Measurements from ENCODE around the gene SLC11A1.

Gene SLC11A1

DNA sequence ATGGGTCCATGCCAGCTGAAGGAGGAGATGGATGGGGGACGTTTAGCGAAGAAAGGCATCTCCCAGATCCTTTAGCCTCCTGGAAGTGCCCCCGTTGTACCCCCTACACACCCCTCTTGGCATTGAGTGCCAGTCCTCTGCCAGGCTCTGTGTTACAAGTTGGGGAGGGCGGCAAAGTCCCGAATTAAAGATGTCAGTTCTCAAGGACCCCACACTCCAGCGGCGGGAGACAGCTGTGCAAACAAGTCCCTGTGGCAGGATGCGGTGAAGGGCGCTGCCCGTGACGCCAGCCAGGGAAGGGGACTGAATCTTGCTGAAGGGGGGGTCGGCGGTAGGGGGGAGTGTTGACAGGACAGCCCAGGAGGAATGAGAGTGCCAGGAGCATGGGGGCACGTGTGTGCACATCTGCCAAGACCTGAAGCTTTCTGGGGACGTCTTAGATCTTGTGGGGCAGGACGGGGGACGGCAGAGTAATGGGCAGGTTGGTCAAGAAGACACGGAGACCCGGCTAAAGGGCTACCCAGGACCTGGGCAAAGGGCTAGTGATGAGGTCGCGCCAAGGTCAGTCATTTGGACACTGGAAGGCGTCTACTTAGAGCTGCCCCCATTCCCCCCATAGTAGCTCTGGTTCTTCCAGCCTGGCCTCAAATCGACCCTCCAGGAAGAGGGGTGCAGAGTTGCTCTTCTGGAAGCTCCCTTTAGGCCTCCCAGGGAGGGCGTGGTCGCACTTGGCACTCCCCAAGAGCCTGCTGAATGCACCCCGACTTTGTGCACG, 14.8 kb downstream of the SLC11A1 start:
- Histone ChIP-seq H3K27me3 (ENCODE audit: control insufficient read depth in 1 of 2, insufficient read depth in 2 of 2, low read length in 2 of 2) (no peaks in the 10 kb centered on the region), H3K4me1 (ENCODE audit: insufficient read depth, low read length) (peaks cover 24% of the 10 kb centered on the region), H3K4me3 (ENCODE audit: low read depth in 1 of 2, low read length in 2 of 2) (peak overlapping the region; percentile 75 to 79)

DNA sequence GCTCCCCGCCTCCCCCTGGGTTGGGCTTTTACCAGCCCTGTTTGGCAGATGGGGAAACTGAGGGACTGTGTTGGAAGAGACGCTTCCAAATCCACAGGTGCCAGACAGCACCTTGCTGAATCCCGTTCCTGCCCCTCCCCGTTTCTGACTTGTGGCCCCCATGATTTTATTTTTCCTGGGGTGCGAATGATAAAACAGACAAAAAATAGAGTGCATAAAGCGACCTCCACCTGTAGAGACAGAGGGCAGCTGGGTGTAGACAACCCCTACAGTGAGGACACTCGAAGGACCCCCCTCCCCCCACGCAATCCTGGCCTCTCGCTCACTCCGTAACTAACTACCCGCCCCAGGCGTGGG, 15.4 kb downstream of the SLC11A1 start:
- Histone ChIP-seq H3K27ac (ENCODE audit: low read depth, low read length) (peak overlapping the region; percentile 99), H3K4me3 (ENCODE audit: low read depth in 1 of 2, low read length in 2 of 2) (peak overlapping the region; percentile 75 to 79), H3K4me1 (ENCODE audit: insufficient read depth, low read length) (peaks cover 30% of the 10 kb centered on the region), H3K9ac (ENCODE audit: low read length) (peak overlapping the region; percentile 65), H3K27me3 (ENCODE audit: control insufficient read depth in 1 of 2, insufficient read depth in 2 of 2, low read length in 2 of 2) (no peaks in the 10 kb centered on the region), H3K36me3 (ENCODE audit: insufficient read depth, low read length) (peaks cover 11% of the 10 kb centered on the region), H3K9me3 (ENCODE audit: low read length) (no peaks in the 10 kb centered on the region)

More for the DNA sequence above, 14.8 kb downstream of the SLC11A1 start:
- Histone ChIP-seq H3K27ac (ENCODE audit: low read depth, low read length) (peak overlapping the region; percentile 99), H3K9ac (ENCODE audit: low read length) (peak overlapping the region; percentile 65), H3K36me3 (ENCODE audit: insufficient read depth, low read length) (peaks cover 6% of the 10 kb centered on the region), H3K9me3 (ENCODE audit: low read length) (no peaks in the 10 kb centered on the region)

GRCh38 chr2:218397820-218398436, 15.9 kb downstream of the SLC11A1 start:
- peak overlapping the region; percentile 75 to 79 for H3K4me3 ChIP-seq (ENCODE audit: low read depth in 1 of 2, low read length in 2 of 2)
- no peaks in the 10 kb centered on the region for H3K27me3 ChIP-seq (ENCODE audit: control insufficient read depth in 1 of 2, insufficient read depth in 2 of 2, low read length in 2 of 2)
- H3K27ac ChIP-seq (ENCODE audit: low read depth, low read length): peak overlapping the region; percentile 99
- peaks cover 32% of the 10 kb centered on the region for H3K4me1 ChIP-seq (ENCODE audit: insufficient read depth, low read length)
- H3K36me3 ChIP-seq (ENCODE audit: insufficient read depth, low read length): peaks cover 16% of the 10 kb centered on the region
- H3K9ac ChIP-seq (ENCODE audit: low read length): peak overlapping the region; percentile 65
- H3K9me3 ChIP-seq (ENCODE audit: low read length): no peaks in the 10 kb centered on the region

DNA sequence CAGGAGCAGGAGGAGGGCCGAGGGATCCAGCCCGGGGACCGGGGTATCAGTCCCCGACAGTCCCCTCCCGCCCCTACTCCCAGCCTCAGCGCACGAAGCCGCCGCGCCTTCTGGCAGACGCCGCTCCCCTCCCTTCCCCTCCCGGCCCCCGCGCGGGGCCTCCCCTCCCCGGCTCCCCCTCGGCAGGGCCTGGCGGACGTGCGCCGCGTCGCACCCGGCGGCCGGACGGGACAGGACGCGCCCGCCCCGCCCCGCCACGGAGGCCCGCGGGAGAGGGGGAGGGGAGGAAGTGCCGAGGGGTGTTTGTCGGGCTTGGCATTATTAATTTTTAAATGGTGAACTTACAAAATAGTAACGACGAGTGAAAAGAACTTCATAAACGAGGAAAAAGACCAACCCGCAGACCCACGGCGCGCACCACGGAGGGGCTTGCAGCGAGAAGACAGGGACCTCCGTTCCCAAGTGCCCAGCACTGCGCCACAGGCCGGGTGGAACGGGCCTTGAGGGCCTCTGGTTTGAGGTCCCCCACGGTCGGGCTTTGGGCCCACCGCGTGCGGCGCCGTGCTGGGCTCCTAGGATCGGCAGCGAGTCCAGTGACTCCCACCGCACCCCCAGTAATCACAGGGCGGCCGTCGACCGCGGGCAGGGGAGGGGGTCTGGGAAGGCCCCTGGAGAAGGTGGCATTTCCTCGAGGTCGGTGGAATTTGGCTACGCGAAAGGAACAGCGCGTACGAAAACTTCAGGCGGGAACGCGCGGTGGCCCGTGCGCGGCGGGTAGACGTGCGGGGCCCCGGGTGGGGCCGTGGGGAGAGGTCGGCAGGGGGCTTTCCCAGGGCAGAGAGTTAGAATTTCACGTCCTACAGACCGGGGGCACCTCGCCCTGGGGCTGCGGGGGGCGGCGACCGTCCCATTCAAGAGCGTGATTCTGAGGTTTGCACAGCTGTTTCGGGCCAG, 16.6 kb downstream of the SLC11A1 start:
- H3K27ac ChIP-seq (ENCODE audit: low read depth, low read length): peak overlapping the region; percentile 99
- H3K36me3 ChIP-seq (ENCODE audit: insufficient read depth, low read length): peaks cover 24% of the 10 kb centered on the region
- H3K4me1 ChIP-seq (ENCODE audit: insufficient read depth, low read length): peaks cover 32% of the 10 kb centered on the region
- H3K9me3 ChIP-seq (ENCODE audit: low read length): no peaks in the 10 kb centered on the region
- H3K27me3 ChIP-seq (ENCODE audit: control insufficient read depth in 1 of 2, insufficient read depth in 2 of 2, low read length in 2 of 2): no peaks in the 10 kb centered on the region
- peak overlapping the region; percentile 75 to 79 for H3K4me3 ChIP-seq (ENCODE audit: low read depth in 1 of 2, low read length in 2 of 2)
- H3K9ac ChIP-seq (ENCODE audit: low read length): peak overlapping the region; percentile 65

DNA sequence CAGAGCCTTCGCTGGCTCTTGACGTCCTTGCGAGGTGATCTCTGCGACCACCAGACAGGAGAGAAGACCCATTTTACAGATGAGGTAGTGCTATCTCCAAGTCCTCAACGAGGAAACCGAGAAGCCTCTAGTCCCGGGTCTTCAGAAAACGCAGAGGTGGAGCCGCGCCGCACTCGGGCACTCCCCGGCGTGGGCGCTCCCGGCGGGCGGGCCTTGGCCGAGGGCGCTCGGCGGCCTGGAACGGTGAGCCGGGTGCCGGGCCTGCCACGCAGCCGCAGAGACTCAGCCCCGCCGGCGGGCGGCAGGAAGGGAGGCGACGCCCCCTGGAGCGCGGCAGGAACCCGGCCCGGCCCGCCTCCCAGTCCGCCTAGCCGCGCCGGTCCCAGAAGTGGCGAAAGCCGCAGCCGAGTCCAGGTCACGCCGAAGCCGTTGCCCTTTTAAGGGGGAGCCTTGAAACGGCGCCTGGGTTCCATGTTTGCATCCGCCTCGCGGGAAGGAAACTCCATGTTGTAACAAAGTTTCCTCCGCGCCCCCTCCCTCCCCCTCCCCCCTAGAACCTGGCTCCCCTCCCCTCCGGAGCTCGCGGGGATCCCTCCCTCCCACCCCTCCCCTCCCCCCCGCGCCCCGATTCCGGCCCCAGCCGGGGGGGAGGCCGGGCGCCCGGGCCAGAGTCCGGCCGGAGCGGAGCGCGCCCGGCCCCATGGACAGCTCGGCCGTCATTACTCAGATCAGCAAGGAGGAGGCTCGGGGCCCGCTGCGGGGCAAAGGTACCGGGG, 17.5 kb downstream of the SLC11A1 start, which contains the start of gene CTDSP1:
CTDSP1 (plus strand) TSS at position 478 of the 776 bp plus-strand sequence; CDS start at position 701, 223 bp downstream.
- H3K9me3 ChIP-seq (ENCODE audit: low read length): no peaks in the 10 kb centered on the region
- peak within 1 kb of the TSS; percentile 79 to 83 for H3K4me3 ChIP-seq (ENCODE audit: low read depth in 1 of 2, low read length in 2 of 2)
- peaks cover 29% of the 10 kb centered on the region for H3K36me3 ChIP-seq (ENCODE audit: insufficient read depth, low read length)
- no peaks in the 10 kb centered on the region for H3K27me3 ChIP-seq (ENCODE audit: control insufficient read depth in 1 of 2, insufficient read depth in 2 of 2, low read length in 2 of 2)
- H3K27ac ChIP-seq (ENCODE audit: low read depth, low read length): peak within 1 kb of the TSS; percentile 99
- H3K4me1 ChIP-seq (ENCODE audit: insufficient read depth, low read length): peaks cover 32% of the 10 kb centered on the region
- peak within 1 kb of the TSS; percentile 65 for H3K9ac ChIP-seq (ENCODE audit: low read length)

GRCh38 chr2:218400167-218400929, 18.3 kb downstream of the SLC11A1 start:
- H3K36me3 ChIP-seq (ENCODE audit: insufficient read depth, low read length): peaks cover 34% of the 10 kb centered on the region
- H3K4me1 ChIP-seq (ENCODE audit: insufficient read depth, low read length): peaks cover 34% of the 10 kb centered on the region
- H3K4me3 ChIP-seq (ENCODE audit: low read depth in 1 of 2, low read length in 2 of 2): peak overlapping the region; percentile 63 to 83
- peak overlapping the region; percentile 99 for H3K27ac ChIP-seq (ENCODE audit: low read depth, low read length)
- no peaks in the 10 kb centered on the region for H3K27me3 ChIP-seq (ENCODE audit: control insufficient read depth in 1 of 2, insufficient read depth in 2 of 2, low read length in 2 of 2)
- peak overlapping the region; percentile 33 for H3K9ac ChIP-seq (ENCODE audit: low read length)
- no peaks in the 10 kb centered on the region for H3K9me3 ChIP-seq (ENCODE audit: low read length)

DNA sequence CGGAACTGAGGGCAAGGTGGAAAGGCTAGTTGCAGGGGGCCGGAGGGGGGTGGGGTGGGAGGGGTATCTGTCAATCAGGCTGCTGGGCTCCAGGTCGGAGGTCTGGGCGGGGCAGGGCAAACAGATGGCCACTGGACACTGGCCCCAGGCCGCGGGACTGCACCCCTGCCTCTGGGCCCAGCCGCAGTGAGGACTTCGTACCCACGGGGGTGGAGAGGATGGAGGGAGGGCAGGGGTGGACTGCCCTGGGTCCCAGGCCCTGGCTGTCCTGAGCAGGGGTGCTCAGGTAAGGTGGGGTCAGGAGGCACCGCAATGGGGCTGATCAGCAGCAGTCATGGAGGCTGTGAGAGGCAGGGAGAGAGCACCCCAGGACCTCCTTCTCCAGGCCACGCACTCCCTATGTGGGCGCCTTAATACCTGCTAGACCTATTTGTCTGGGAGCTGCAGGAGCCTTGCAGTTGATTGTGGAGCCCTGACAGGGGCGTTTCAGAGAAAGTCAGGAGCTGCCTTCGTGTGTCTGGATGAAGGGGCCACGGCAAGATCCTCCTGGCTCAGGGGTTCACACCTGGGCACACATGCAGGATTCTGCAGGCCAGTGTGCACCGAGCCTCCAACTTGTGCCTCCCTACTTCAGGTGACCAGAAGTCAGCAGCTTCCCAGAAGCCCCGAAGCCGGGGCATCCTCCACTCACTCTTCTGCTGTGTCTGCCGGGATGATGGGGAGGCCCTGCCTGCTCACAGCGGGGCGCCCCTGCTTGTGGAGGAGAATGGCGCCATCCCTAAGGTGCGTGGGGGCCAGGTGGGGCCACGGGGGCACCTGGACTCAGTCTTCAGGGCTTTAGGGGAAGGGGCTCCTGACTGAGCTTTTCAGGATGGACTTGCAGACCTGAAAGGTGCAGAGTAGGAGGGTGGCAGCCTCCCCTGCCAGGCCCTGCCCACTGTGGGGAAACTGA, 19.1 kb downstream of the SLC11A1 start:
- H3K4me3 ChIP-seq (ENCODE audit: low read depth in 1 of 2, low read length in 2 of 2): peak overlapping the region; percentile 67 to 83
- H3K27ac ChIP-seq (ENCODE audit: low read depth, low read length): peak overlapping the region; percentile 99
- no peaks in the 10 kb centered on the region for H3K9me3 ChIP-seq (ENCODE audit: low read length)
- no peaks in the 10 kb centered on the region for H3K27me3 ChIP-seq (ENCODE audit: control insufficient read depth in 1 of 2, insufficient read depth in 2 of 2, low read length in 2 of 2)
- H3K4me1 ChIP-seq (ENCODE audit: insufficient read depth, low read length): peaks cover 41% of the 10 kb centered on the region
- peak overlapping the region; percentile 61 for H3K9ac ChIP-seq (ENCODE audit: low read length)
- H3K36me3 ChIP-seq (ENCODE audit: insufficient read depth, low read length): peaks cover 37% of the 10 kb centered on the region

DNA sequence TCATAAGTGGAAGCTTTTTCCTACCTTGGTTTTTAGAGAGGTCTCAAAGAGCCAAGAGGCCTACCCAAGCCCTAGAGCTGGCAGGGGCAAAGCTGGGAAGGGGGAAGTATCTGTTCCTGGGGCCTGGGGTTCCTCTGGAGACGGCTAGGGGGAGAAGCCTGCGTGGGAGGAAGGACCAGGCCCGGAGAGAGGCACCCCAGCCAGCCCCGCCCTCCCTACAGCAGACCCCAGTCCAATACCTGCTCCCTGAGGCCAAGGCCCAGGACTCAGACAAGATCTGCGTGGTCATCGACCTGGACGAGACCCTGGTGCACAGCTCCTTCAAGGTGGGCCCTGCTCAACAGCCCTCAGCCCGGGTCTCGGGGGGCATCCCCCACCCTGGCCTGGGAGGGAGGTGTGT, 19.8 kb downstream of the SLC11A1 start:
- Histone ChIP-seq H3K4me1 (ENCODE audit: insufficient read depth, low read length) (peaks cover 40% of the 10 kb centered on the region), H3K9me3 (ENCODE audit: low read length) (no peaks in the 10 kb centered on the region), H3K27ac (ENCODE audit: low read depth, low read length) (peak overlapping the region; percentile 99), H3K27me3 (ENCODE audit: control insufficient read depth in 1 of 2, insufficient read depth in 2 of 2, low read length in 2 of 2) (no peaks in the 10 kb centered on the region), H3K4me3 (ENCODE audit: low read depth in 1 of 2, low read length in 2 of 2) (no peak overlapping the region), H3K36me3 (ENCODE audit: insufficient read depth, low read length) (peaks cover 37% of the 10 kb centered on the region), H3K9ac (ENCODE audit: low read length) (no peak overlapping the region)

GRCh38 chr2:218402491-218402901, 20.4 kb downstream of the SLC11A1 start:
- H3K4me1 ChIP-seq (ENCODE audit: insufficient read depth, low read length): peaks cover 39% of the 10 kb centered on the region
- H3K9ac ChIP-seq (ENCODE audit: low read length): no peak overlapping the region
- H3K4me3 ChIP-seq (ENCODE audit: low read depth in 1 of 2, low read length in 2 of 2): no peak overlapping the region
- no peaks in the 10 kb centered on the region for H3K27me3 ChIP-seq (ENCODE audit: control insufficient read depth in 1 of 2, insufficient read depth in 2 of 2, low read length in 2 of 2)
- H3K27ac ChIP-seq (ENCODE audit: low read depth, low read length): no peak overlapping the region
- peaks cover 37% of the 10 kb centered on the region for H3K36me3 ChIP-seq (ENCODE audit: insufficient read depth, low read length)
- no peaks in the 10 kb centered on the region for H3K9me3 ChIP-seq (ENCODE audit: low read length)
